Hippocampal formation (tissue), 2 donors: ENCODE results near the gene RNF19B.
A peak's percentile ranks its signal among the peaks of the same experiment; 100 is the strongest.

Experiments
- DNase-seq, 2 donors: peaks; one replicate each; lab custom pipeline; 2025; lab: John Stamatoyannopoulos, UW

The RNF19B gene

GRCh38 chr1:32900371-32900955 is 64.1 kb downstream of the RNF19B start:
- no peak for DNase-seq

GRCh38 chr1:32899586-32900296 is 64.9 kb downstream of the RNF19B start:
- no peak for DNase-seq

GRCh38 chr1:32898958-32899357 is 65.7 kb downstream of the RNF19B start:
- no peak for DNase-seq

GRCh38 chr1:32898056-32898455 is 66.6 kb downstream of the RNF19B start:
- no peak for DNase-seq

GRCh38 chr1:32897082-32898049 is 67.2 kb downstream of the RNF19B start:
- no peak for DNase-seq

GRCh38 chr1:32896451-32896850 is 68.2 kb downstream of the RNF19B start:
- no peak for DNase-seq

GRCh38 chr1:32895325-32896215 is 69.0 kb downstream of the RNF19B start:
- no peak for DNase-seq

GRCh38 chr1:32894681-32895080 is 69.9 kb downstream of the RNF19B start:
- no peak for DNase-seq

GRCh38 chr1:32894019-32894600 is 70.5 kb downstream of the RNF19B start:
- DNase-seq, result no peak

- DNase-seq, result peak in 1 of 2 donors; percentile 37
Measured at GRCh38 chr1:32893198-32894018, 71.2 kb downstream of the RNF19B start.

- DNase-seq, result peak; percentile 74 to 75
Measured at GRCh38 chr1:32892368-32893197, 72.0 kb downstream of the RNF19B start.

GRCh38 chr1:32891630-32892029 is 73.0 kb downstream of the RNF19B start:
- no peak for DNase-seq

GRCh38 chr1:32891241-32891570 is 73.4 kb downstream of the RNF19B start:
- no peak for DNase-seq

- DNase-seq, result no peak
Measured at GRCh38 chr1:32890516-32891240, 73.9 kb downstream of the RNF19B start.

- DNase-seq, result no peak
Measured at GRCh38 chr1:32889731-32890278, 74.8 kb downstream of the RNF19B start.

GRCh38 chr1:32888677-32889420 is 75.8 kb downstream of the RNF19B start:
- no peak for DNase-seq

GRCh38 chr1:32888134-32888533 is 76.5 kb downstream of the RNF19B start:
- DNase-seq, result no peak

- DNase-seq, result no peak
Measured at GRCh38 chr1:32887623-32888022, 77.0 kb downstream of the RNF19B start.
